OCI-M1 (cell line): ENCODE measurements around the gene TPCN1.

Experiments used
- DNase-seq: peaks from one replicate; lab custom pipeline; 2025; lab: John Stamatoyannopoulos, UW

The TPCN1 gene

GRCh38 chr12:113241191-113242025 lies 20.1 kb downstream of the TPCN1 start:
- DNase-seq = no peak

DNA sequence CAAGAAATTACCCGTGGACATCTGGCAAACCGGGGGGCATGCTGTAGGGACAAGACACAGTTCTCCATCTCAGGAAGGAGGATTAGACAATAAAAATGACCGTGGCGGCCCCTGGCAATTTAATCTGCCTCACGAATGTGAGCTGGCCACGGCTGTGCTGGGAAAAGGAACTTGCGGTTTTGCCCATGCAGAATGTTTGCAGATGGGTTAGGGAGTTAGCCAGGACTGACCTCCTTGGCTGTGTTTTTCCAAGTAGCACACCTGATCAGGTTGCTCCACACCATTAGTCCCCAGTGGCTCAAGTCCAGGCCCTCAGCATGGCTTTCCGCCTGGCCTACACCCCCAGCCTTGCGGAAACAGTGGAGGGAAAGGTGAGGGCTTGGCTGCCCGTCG lies 20.8 kb downstream of the TPCN1 start:
- DNase-seq = peak; percentile 75

DNA sequence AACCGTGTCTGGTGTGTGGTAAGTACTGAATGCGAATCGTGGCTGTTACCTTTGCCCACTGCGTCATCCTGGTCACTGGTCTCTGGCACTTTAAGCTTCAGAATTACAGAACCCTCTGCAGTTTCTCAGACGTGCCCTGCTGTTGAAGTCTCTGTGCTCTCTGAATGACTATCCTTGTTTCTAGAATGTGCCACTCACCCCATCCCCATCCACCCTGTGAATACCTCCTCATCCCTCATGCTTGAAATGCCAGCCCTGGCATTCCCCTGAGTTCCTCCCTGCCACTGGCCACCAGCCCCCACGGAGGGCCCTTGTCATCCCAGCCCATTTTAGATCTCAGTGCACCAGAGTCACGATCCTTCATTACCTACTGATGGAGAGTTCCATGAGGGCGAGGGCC lies 21.3 kb downstream of the TPCN1 start:
- DNase-seq = no peak

DNA sequence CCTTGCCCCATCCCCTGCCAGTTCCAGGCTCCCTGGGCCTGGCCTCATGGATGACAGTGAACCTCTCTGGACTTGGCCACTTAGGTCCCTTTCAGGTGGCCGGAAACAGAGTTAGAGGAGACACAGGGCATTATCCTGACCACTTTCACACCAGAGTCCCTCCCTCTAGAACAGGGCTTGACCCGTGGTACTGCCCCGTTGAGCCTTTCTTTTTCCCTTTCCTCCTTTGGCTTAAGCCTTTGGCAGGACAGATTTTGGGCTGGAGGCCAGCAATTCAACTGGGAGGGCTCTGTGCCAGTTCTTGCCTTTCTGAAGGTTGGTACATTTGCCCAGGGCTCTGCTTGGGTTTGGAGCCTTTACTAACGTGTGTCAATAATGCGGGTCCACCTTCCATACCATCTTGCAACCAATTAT lies 22.8 kb downstream of the TPCN1 start:
- DNase-seq = no peak

DNA sequence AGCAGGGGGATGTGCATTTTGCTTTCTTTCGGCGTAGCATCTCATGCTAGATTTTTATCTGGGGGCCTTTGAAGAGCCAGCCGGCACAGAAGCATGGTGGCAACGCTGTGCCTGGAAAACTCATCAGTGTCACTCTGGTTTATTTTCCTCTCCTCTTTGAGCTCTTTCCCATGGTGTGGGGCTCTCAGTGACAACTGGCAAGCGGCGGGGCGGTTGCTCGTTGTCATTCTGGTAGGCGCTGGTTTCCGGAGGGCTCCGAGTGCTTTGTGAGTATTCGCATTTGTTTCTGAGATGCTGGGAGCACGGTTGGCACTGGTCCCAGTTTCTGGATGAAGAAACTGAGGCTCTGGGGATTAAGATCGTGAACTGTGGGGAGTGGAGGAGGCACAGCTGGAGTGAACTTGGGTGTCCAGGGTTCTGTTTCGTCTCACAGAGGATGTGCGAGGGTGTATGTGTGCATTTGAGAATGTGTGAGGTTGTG lies 23.3 kb downstream of the TPCN1 start:
- DNase-seq = no peak

DNA sequence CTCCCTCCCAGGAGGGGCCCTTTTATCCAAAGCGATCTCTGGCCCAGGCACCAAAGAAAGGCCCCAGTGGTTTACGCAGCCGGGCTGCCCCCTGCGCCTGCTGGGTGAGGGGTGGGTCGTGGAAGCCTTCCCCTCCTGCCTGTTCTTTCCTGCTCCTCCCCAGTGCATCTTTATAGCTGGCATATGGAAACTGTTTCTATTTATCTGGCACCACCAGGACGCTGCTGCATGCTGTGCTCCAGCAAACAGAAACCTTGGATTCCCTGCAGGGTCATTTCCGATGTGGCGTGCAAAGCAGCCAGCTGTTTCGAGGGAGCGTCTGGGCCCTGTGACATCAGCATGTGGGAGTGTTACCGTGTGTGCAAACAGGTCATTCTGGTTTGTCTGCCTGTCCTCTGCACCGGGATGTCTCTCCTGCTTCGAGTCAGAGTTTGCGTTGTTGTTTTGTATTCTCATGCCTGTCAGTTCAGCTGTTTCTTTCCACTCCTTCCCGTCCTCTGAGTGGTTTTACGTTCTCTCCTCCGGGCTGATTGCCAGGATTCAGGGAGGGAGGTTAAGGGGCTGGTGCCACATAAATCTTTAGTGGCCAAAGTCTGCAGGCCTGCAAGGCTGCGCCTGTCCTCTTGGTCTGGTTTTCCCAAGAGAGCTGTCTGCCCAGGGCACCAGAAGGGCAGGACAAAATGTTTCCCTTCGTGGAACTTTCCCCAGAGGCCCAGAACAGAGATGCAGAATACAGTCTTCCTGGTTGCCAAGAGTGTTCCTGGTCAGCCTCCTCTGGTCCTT lies 24.6 kb downstream of the TPCN1 start:
- no peak for DNase-seq

- DNase-seq = no peak
Measured at GRCh38 chr12:113246478-113247122, 25.3 kb downstream of the TPCN1 start.

DNA sequence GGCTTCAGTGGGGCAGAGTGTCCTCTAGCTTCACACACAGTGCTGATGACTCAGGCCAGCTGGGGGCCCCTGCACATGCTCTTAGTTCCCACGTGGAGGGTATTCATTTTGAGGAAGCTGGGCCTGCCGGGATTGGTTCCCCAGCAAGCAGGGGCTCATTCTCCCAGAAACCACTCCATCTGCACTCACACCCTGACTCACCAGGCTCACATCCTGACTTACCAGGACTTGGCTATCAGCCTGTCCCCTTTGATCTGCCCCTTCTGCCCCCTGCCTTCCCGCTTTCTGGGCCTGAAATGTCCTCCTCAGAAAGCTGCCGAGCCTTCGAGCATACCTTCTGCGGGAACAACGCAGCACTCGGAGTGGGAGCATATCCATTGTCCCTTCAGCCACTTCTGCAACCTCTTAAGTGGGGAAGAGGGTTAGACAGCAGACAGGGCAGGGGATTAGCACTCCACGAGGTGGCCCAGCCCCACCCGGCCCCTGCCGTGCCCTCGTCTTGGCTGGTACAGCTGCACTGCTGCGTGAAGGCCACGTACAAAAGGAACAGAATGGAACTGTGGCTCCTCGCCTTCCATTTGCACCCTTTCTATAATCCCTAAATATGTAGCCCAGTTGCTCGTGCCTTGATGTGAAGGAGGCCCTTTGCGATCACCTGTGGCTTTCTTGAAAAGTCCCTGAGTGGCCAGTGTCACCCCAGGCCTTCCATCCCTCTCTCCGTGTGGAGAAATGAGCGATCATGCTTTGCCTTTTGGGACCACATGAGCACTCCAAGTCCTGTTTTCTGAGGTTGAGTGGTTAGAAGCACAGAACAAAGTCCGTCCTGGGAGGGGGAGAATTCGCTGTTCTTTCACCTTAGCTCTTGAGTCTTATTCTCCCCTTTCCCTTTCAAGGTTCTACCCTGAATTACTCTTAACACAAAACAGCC lies 26.1 kb downstream of the TPCN1 start:
- no peak for DNase-seq

GRCh38 chr12:113248051-113248825 lies 27.0 kb downstream of the TPCN1 start:
- DNase-seq = no peak

- no peak for DNase-seq
Measured at GRCh38 chr12:113248842-113249435, 27.7 kb downstream of the TPCN1 start.

DNA sequence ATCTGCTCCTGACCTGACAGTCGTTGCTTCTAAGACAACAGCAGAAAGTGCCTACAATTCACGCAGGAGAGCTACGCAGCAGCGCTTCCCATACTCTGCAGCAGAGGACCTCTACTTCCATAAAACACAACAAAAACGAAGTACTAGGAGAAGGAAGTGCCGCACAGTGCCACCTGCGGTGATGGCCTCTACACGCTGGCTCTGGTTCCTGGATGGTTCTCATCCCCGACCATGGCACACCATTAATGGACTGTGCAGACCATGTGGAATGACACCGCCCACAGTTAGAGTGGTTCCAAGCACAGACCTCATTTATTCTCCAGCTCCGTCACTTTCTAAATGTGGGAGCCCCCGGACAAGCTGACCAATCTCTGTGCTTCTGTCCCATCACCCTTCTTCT lies 28.3 kb downstream of the TPCN1 start:
- no peak for DNase-seq

GRCh38 chr12:113250045-113250444 lies 28.8 kb downstream of the TPCN1 start:
- no peak for DNase-seq

GRCh38 chr12:113251404-113252070 lies 30.3 kb downstream of the TPCN1 start:
- no peak for DNase-seq

DNA sequence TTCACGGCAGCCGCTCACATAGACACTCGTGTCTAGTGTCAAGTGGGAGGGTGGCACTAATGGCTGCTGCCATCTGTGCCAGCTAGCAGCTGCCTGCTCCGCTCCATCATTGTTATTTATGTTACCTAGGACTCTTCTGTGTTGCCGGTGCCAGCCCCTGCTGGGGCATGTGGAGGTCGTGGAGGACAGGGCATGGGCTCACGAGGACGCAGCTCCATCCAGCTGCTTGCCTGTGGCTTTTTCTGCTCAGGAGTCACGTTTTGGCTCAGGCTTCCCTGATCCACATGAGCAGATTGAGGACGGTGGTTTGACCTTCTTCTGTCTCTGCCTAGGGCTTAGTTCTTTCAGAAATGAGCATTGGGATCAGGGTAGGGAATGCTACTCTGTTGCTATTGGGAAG lies 31.2 kb downstream of the TPCN1 start:
- DNase-seq = no peak

DNA sequence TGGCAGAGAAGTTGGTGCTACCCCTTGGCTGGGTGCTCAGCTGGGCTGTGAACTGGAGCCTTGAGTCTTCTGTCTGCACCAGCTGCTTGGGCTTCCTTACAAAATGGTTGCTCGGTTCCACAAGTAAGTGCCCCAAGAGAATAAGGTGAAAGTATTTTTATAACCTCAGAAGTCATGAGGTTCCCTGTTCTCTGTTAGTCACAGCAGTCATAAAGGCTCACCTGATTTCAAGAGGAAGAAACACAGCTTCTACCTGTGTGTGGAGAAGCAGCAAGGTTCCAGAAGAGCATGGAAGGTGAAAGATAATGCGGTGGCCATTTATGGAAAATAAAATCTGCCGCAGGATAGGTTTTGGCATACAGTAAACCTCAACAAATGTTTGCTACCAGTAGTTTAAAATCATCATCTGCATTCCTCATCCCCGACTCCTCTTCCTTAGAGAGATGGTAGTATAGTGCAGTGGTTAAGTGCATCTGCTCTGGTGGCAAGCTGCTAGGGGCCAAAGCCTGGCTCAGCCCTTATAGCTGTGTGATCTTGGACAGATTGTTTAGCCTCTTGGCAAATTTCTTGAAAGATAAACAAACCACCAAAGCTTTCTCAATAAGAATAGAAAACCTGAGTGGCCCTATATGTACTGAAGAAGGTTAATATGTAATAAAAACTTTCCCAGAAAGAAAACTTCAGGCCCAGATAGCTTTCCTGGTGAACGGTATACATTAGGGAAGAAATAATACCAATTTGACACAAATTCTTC lies 32.4 kb downstream of the TPCN1 start:
- DNase-seq = no peak

- no peak for DNase-seq
Measured at GRCh38 chr12:113254298-113254697, 33.0 kb downstream of the TPCN1 start.

DNA sequence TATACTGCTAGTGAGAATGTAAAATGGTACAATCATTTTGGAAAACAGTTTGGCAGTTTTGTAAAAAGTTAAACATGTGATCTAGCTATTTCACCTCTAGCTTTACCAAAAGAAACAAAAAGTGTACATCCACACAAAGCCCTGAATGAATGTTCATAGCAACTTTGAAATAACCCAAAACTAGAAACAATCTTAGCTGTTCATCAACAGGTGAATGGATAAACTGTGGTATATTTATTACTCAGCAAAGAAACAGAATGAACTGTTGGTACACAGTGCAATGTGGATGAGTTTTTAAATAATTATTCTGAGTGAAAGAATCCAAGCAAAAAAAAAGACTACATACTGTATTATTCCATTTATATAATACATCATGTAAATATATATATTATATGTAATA lies 36.3 kb downstream of the TPCN1 start:
- no peak for DNase-seq

- peak; percentile 32 for DNase-seq
Measured at GRCh38 chr12:113260127-113260526, 38.9 kb downstream of the TPCN1 start.
